Stimulated activated CD8-positive, alpha-beta memory T cell treated with anti-CD3 and anti-CD28 coated beads, Interleukin-2, amount 100 ng/mL, for 1 hour (primary cell): ENCODE data around the gene FUOM.

Experiments
- DNase-seq, 2 donors: peaks; one replicate each; pipeline ENCODE4 v3.0.0-alpha.2; 2020; ENCODE audit warnings: low read depth in 2 of 2

The FUOM gene

DNA sequence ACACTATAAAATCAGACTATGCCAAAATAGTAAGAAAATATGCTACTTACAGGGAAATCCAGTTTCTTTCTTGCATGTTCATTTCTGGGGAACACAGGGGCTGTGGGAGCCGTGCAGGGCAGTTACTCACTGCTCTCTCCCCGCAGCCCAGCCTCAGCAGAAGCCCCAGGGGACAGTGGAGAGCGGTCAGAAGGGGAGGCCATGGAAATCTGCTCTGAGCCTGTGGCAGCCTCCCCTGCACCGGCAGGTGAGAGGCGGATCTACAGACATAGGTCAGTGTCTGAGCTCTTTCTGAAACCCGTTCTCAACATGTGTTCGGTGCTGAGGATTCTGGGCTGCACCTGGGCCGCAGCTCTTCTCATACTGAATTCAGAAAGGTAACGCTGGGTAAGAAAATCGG is 46.2 kb downstream of the FUOM start:
- DNase-seq, result no peak

DNA sequence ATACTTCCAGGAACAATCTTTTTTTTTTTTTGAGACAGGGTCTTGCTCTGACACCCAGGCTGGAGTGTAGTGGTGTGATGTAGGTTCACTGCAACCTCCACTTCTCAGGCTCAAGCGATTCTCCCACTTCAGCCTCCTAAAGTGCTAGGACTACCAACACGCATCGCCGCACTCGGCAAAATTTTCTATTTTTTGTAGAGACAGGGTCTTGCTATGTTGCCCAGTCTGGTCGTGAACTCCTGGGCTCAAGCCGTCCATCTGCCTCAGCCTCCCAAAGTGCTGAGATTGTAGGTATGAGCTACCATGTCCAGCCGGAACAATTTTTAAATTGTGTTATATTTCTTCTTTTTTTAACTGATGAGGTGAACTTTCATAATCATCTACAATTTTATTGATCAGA is 47.0 kb downstream of the FUOM start:
- no peak for DNase-seq

DNA sequence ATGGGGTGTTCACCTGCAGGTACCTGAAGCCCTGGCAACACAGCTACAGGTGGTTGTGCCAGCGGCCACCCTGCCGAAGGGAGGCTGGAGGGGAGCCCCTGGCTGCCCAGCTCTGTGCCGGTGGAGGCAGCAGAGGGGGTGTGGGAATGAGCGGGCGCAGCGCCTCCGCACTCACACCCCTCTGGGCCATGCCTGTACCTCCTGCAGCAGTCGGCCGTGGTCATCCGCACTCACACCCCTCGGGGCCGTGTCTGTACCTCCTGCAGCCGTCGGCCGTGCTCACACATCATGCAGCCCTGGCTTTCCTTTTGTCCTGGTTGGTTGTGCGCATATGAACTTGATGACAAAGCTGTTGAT is 47.4 kb downstream of the FUOM start:
- DNase-seq, result no peak

DNA sequence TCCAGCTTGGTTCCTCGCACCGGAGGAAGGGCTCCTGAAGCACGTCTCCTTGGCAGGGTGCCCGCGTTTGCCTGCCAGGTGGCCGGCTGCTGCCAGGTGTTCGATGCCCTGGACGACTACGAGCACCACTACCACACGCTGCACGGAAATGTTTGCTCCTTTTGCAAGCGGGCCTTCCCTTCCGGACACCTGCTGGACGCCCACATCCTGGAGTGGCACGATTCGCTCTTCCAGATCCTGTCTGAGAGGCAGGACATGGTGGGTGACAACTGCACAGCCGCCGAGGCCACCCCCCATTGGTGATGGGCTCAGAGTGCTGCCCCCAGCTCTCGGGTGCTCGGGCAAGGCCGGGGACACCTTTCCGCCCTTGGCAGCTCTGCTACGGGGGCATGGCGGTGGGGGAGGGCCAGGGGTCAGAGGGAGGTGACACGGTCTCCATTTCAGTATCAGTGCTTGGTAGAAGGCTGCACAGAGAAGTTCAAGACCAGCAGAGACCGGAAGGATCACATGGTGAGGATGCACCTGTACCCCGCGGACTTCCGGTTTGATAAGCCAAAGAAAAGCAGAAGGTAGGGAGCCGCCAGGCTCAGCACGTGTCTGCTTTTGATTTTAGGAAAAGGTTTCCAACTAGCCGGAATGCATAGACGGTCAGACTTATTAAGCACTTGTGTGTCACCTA is 48.0 kb downstream of the FUOM start:
- no peak for DNase-seq

DNA sequence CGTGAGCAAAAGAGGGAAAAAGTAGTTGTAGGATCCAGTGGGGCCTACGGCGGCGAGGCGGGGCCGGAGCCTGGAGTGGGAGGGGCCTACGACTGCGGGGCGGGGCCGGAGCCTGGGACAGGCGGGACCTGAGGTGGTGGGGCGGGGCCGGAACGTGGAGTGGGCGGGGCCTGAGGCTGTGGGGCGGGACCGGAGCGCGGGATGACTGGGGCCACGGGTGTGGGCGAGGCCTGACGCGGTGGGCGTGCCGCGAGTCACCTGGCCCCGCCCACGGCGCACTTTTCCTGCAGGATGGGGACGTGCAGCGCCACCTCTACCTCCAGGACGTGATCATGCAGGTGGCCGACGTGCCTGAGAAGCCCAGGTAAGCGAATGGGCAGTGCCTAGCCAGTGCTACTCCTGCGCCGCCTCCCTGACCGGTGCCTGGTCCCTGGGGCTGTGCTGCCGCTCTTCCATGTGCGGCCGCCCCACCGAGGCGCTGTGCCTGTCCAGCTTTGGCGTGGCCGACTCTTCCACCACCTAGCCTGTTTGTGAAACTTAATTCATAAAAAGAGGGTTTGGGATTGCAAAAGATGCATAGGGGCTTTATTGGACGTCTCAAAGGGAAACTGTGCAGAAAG is 48.6 kb downstream of the FUOM start:
- peak; percentile 88 to 89 for DNase-seq

DNA sequence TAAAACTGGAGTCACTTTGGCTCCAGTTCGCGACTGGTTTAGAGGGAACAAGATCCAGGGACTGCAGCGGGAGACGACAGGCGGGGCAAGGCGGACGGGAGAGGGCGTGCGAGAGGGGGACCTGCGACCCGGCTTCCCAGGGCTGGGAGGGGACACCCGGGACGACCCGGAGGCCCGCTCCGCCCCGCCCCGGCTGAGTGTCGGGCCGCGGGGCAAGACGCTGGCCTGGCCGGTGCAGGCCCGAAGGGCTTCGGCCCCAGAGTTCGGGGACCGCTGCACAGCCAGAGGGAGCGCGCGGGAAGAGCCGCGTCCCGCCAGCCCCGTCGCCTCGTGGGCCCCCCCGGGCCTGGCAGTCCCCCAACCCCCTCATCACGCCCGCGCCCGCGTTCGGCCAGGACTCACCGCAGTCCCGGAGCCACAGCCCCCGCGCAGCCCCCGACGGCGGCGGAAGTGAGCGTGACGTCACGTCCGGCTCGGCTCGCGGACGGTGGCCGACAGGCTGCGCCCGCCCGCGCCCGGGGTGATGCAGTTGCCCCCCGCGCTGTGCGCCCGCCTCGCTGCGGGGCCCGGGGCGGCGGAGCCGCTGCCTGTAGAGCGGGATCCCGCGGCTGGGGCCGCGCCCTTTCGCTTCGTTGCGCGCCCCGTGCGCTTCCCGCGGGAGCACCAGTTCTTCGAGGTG is 49.3 kb downstream of the FUOM start, which contains the start of the genes TUBGCP2 and ZNF511:
TSS of gene TUBGCP2 (minus strand) at position 452 of the 679 bp plus-strand sequence. CDS start 5,931 bp downstream, outside the sequence.
TSS of gene ZNF511 (plus strand) at position 494 of the 679 bp plus-strand sequence. CDS start at position 524, 30 bp downstream.
- peak; percentile 79 to 84 for DNase-seq

DNA sequence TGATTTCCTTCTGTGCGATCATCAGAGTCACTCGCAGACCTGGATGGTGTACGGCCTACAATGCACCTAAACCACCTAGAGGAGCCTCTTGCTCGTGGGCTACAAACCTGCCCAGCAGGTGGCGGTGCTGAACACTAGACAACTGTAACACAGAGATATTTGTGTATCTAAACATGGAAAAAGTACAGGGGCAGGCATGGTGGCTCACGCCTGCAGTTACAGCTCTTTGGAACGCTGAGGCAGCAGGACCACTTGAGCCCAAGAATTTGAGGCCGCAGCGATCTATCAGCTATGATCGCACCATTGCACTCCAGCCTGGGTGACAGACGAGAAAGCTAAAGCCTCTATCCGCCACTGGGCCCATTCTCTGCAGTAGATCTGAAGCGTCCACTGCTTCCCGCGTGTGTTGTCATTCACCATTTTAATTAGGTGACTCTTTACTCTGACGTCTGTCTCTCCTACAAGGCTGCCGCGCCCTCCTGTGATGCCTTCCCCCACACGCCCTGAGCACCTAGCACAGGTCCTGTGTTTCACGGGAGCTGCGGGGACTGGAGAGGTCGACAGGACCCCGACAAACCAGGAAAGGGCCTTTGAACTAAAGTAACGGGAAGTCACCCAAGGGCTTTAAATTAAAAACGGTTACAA is 49.9 kb downstream of the FUOM start:
- peak; percentile 62 to 73 for DNase-seq

DNA sequence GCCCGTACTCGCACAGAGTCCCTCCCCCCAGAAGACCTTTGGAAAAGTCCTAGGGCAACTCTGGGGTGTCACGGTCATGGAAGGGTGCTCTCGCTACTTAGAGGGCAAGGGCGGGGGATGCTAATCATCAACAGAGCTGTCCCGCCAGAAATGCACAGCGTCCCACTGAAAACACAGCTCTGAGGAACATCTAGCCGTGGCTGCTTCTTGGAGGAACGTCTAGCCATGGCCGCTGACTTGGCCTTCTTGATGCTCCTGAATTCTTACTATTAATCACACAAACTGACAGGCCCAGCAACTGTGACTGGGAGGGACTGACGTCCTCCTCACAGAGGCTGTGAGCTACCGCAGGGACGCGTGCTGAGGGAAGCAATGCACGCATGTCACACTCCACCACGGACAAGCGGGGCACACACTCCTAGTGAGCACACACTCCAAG is 50.9 kb downstream of the FUOM start:
- no peak for DNase-seq

DNA sequence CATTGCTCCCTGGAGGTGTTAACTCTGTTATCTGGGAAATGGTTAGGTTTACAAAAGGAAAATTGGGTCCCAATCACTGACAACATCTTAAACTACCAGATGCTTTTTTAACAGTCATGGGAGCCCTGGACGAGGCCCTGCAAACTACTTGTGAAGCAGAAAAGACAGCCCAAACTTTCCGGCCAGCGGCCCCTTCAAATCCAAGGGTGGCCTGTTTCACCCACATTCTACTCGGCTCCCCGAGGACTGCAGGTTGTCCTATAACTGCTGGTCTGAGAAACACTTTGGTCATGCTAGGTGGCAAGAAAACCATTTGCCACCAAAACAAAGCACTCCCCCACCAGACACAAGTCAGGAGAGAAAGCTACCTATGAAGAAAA is 51.7 kb downstream of the FUOM start:
- no peak for DNase-seq
